H9 (cell line): ENCODE measurements around the gene BACH2. TPM values are rescaled to one million over a fixed set of nuclear protein-coding genes. Genes with fewer than 3 reads are reported as not detected.

Experiments
- DNase-seq: peaks from one replicate; pipeline ENCODE4 v3.0.0-alpha.2; 2017
- H2AFZ ChIP-seq: one replicate; pipeline ENCODE4 v1.6.1; 2013; ENCODE audit warnings: mild to moderate bottlenecking, low read length, control low read depth, moderate library complexity
- H2AK5ac ChIP-seq: 2 replicates; pipeline ENCODE4 v1.6.1; 2013; ENCODE audit warnings: low read length, control low read depth, mixed read lengths; ENCODE audit not compliant: insufficient read length
- H2BK120ac ChIP-seq: one replicate; pipeline ENCODE4 v1.6.1; 2013; ENCODE audit warnings: low read depth, mild to moderate bottlenecking, low read length, control low read depth, inconsistent platforms; ENCODE audit not compliant: poor library complexity, severe bottlenecking
- H2BK12ac ChIP-seq: 2 replicates; pipeline ENCODE4 v1.6.1; 2013; ENCODE audit warnings: low read length, control low read depth, mixed read lengths, low read depth; ENCODE audit not compliant: insufficient read length
- H2BK15ac ChIP-seq: 2 replicates; pipeline ENCODE4 v1.6.1; 2013; ENCODE audit warnings: low read depth, low read length, control low read depth
- H2BK20ac ChIP-seq: one replicate; pipeline ENCODE4 v1.6.1; 2013; ENCODE audit warnings: low read depth, mild to moderate bottlenecking, low read length, control low read depth, inconsistent platforms; ENCODE audit not compliant: poor library complexity, severe bottlenecking
- H2BK5ac ChIP-seq: 2 replicates; pipeline ENCODE4 v1.6.1; 2013; ENCODE audit warnings: low read length, control low read depth, mixed read lengths; ENCODE audit not compliant: insufficient read length
- H3K14ac ChIP-seq: 2 replicates; pipeline ENCODE4 v1.6.1; 2013; ENCODE audit warnings: low read length, control low read depth; ENCODE audit not compliant: insufficient read depth
- H3K18ac ChIP-seq: 2 replicates; pipeline ENCODE4 v1.6.1; 2013; ENCODE audit warnings: low read depth, mild to moderate bottlenecking, mixed read lengths, low read length, control low read depth; ENCODE audit not compliant: insufficient read length
- H3K23ac ChIP-seq: 2 replicates; pipeline ENCODE4 v1.6.1; 2013; ENCODE audit warnings: low read length, control low read depth, mixed read lengths, low read depth; ENCODE audit not compliant: insufficient read length
- H3K23me2 ChIP-seq: 2 replicates; pipeline ENCODE4 v1.6.1; 2013; ENCODE audit warnings: low read depth, mild to moderate bottlenecking, mixed read lengths, low read length, control low read depth; ENCODE audit not compliant: insufficient read length, poor library complexity, severe bottlenecking
- H3K27ac ChIP-seq: 2 replicates; pipeline ENCODE4 v1.5.1; 2013; ENCODE audit warnings: low read length, control low read depth, mixed read lengths, low read depth; ENCODE audit not compliant: insufficient read length
- H3K27me3 ChIP-seq: 2 replicates; pipeline ENCODE4 v1.6.1; 2013; ENCODE audit warnings: low read length, control low read depth, inconsistent platforms; ENCODE audit not compliant: insufficient read depth
- H3K4ac ChIP-seq: 2 replicates; pipeline ENCODE4 v1.6.1; 2013; ENCODE audit warnings: low read depth, mild to moderate bottlenecking, control low read depth, inconsistent platforms, low read length, moderate library complexity
- H3K4me1 ChIP-seq: 2 replicates; pipeline ENCODE4 v1.6.1; 2013; ENCODE audit warnings: low read length, control low read depth, inconsistent platforms; ENCODE audit not compliant: insufficient read depth
- H3K4me2 ChIP-seq: 2 replicates; pipeline ENCODE4 v1.6.1; 2013; ENCODE audit warnings: low read length, control low read depth, mixed read lengths; ENCODE audit not compliant: insufficient read length, insufficient read depth
- H3K56ac ChIP-seq: 2 replicates; pipeline ENCODE4 v1.6.1; 2013; ENCODE audit warnings: low read depth, mild to moderate bottlenecking, mixed read lengths, low read length, control low read depth; ENCODE audit not compliant: insufficient read length
- H3K79me1 ChIP-seq: 2 replicates; pipeline ENCODE4 v1.6.1; 2013; ENCODE audit warnings: low read depth, mild to moderate bottlenecking, moderate library complexity, low read length, control low read depth, inconsistent platforms; ENCODE audit not compliant: insufficient read depth, poor library complexity, severe bottlenecking
- H3K79me2 ChIP-seq: 2 replicates; pipeline ENCODE4 v1.6.1; 2013; ENCODE audit warnings: low read length, control low read depth, inconsistent platforms; ENCODE audit not compliant: insufficient read depth
- H3K9ac ChIP-seq: 2 replicates; pipeline ENCODE4 v1.6.1; 2013; ENCODE audit warnings: low read length, control low read depth, mixed read lengths; ENCODE audit not compliant: insufficient read length; ENCODE audit errors: extremely low read depth
- H3K9me3 ChIP-seq: one replicate; pipeline ENCODE4 v1.6.1; 2013; ENCODE audit warnings: low read depth, low read length, inconsistent platforms; ENCODE audit not compliant: control insufficient read depth
- H3T11ph ChIP-seq: one replicate; pipeline ENCODE4 v1.6.1; 2013; ENCODE audit warnings: mild to moderate bottlenecking, low read length, control low read depth, inconsistent platforms
- H4K20me1 ChIP-seq: one replicate; pipeline ENCODE4 v1.6.1; 2013; ENCODE audit not compliant: control insufficient read depth, insufficient read length, insufficient read depth
- H4K5ac ChIP-seq: 2 replicates; pipeline ENCODE4 v1.6.1; 2013; ENCODE audit warnings: low read depth, mild to moderate bottlenecking, mixed read lengths, low read length, control low read depth; ENCODE audit not compliant: insufficient read length
- H4K8ac ChIP-seq: replicated peaks from 2 replicates; pipeline ENCODE4 v1.6.1; 2013; ENCODE audit warnings: low read length, control low read depth, mixed read lengths, low read depth; ENCODE audit not compliant: insufficient read length
- H4K91ac ChIP-seq: 2 replicates; pipeline ENCODE4 v1.6.1; 2013; ENCODE audit warnings: low read depth, mild to moderate bottlenecking, moderate library complexity, mixed read lengths, low read length, control low read depth; ENCODE audit not compliant: insufficient read length
- H3K27ac Mint-ChIP-seq, 3 experiments: 2 replicates in 2 of 3; 3 replicates in 1 of 3; pipeline ENCODE4 v1.8.0; 2020 to 2021; ENCODE audit warnings: mixed read lengths in 3 of 3, mild to moderate bottlenecking in 1 of 3, moderate library complexity in 1 of 3
- H3K27me3 Mint-ChIP-seq: 2 replicates; pipeline ENCODE4 v1.8.0; 2021; ENCODE audit warnings: low read depth, mild to moderate bottlenecking, moderate library complexity, mixed read lengths
- H3K36me3 Mint-ChIP-seq, 3 experiments: 2 replicates in 2 of 3; 3 replicates in 1 of 3; pipeline ENCODE4 v1.8.0; 2020 to 2021; ENCODE audit warnings: low read depth in 3 of 3, mixed read lengths in 3 of 3; ENCODE audit not compliant: insufficient read depth in 1 of 3
- H3K4me1 Mint-ChIP-seq, 2 experiments: 2 replicates each; pipeline ENCODE4 v1.8.0; 2020; ENCODE audit warnings: mixed read lengths in 2 of 2
- H3K4me3 Mint-ChIP-seq, 2 experiments: 2 replicates in 1 of 2; 3 replicates in 1 of 2; pipeline ENCODE4 v1.8.0; 2020 to 2021; ENCODE audit warnings: mild to moderate bottlenecking in 2 of 2, mixed read lengths in 2 of 2, moderate library complexity in 1 of 2
- H3K9me3 Mint-ChIP-seq, 2 experiments: 2 replicates in 1 of 2; 3 replicates in 1 of 2; pipeline ENCODE4 v1.8.0; 2020; ENCODE audit warnings: mild to moderate bottlenecking in 2 of 2, mixed read lengths in 2 of 2, moderate library complexity in 1 of 2
- WGBS: extraction: QIAGEN DNeasy Blood & Tissue Kit; methylation state at CpG from one replicate; pipeline ENCODE4 v1.1.7; 2013; ENCODE audit warnings: missing lambda C conversion rate, low lambda C conversion rate, mixed read lengths; ENCODE audit not compliant: insufficient read length; ENCODE audit errors: extremely low coverage; 5-methylcytosine and 5-hydroxymethylcytosine counted together
- total RNA-seq: library from RNA; stranded (reverse); gene quantifications from 2 replicates; pipeline ENCODE4 v1.2.1, GENCODE V29; 2021
- TF ChIP-seq, protein P1 (sequence below): fragments of 200-600 bp; sonication (generic); conservative IDR thresholded peaks from 3 replicates; pipeline ENCODE4 v1.8.0; 2021; ENCODE audit warnings: antibody characterized with exemption, mild to moderate bottlenecking

Gene BACH2
- total RNA-seq, 1 experiment from 2014 or later, result 2.0 TPM

DNA sequence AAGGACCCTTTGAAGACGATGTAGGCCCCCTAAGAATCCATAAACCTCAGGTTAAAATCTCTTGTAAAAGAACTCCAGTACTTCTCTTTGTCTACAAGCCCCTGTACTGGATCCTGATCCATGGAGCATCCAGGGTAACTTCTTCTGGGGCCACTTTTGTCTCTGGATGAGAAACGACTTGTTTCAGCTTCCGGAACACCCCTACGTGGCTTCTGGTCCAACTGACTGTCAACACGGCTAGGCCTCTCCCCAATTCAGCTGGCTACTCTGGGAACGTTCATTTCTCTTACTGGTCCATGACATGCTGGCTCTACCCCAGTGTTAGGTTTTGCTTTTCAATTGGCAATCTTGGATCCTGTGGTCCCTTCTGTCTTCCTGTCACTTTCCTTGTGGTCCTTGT lies 198.0 kb downstream of the BACH2 start:
- Mint-ChIP-seq H3K27me3 (no peaks in the 10 kb centered on the region), H3K4me3 (no peak overlapping the region), H3K27ac (no peak overlapping the region), H3K4me1 (no peaks in the 10 kb centered on the region), H3K36me3 (no peaks in the 10 kb centered on the region), H3K9me3 (peaks cover 0 to 3% of the 10 kb centered on the region in 2 experiments; a peak in 2 of 5 replicates)
- Histone ChIP-seq H3K23me2 (no peaks in the 10 kb centered on the region), H2AFZ (no peak overlapping the region), H4K20me1 (no peaks in the 10 kb centered on the region), H3K4me1 (no peaks in the 10 kb centered on the region), H3T11ph (no peak overlapping the region), H3K14ac (no peak overlapping the region), H2BK15ac (no peak overlapping the region), H2AK5ac (no peak overlapping the region), H4K8ac (no peak overlapping the region), H2BK5ac (no peak overlapping the region), H3K56ac (no peak overlapping the region), H3K9me3 (no peaks in the 10 kb centered on the region), H3K27me3 (no peaks in the 10 kb centered on the region), H3K79me1 (no peaks in the 10 kb centered on the region), H3K4ac (no peak overlapping the region), H2BK12ac (no peak overlapping the region), H3K79me2 (no peaks in the 10 kb centered on the region), H4K5ac (no peak overlapping the region), H3K4me2 (no peak overlapping the region), H2BK20ac (no peak overlapping the region), H2BK120ac (no peak overlapping the region), H4K91ac (no peak overlapping the region), H3K9ac (no peak overlapping the region), H3K27ac (no peak overlapping the region), H3K23ac (no peak overlapping the region), H3K18ac (no peak overlapping the region)
- WGBS, result no CpG with 5 or more reads among the region's 6 CpGs
- TF ChIP-seq, protein P1, sequence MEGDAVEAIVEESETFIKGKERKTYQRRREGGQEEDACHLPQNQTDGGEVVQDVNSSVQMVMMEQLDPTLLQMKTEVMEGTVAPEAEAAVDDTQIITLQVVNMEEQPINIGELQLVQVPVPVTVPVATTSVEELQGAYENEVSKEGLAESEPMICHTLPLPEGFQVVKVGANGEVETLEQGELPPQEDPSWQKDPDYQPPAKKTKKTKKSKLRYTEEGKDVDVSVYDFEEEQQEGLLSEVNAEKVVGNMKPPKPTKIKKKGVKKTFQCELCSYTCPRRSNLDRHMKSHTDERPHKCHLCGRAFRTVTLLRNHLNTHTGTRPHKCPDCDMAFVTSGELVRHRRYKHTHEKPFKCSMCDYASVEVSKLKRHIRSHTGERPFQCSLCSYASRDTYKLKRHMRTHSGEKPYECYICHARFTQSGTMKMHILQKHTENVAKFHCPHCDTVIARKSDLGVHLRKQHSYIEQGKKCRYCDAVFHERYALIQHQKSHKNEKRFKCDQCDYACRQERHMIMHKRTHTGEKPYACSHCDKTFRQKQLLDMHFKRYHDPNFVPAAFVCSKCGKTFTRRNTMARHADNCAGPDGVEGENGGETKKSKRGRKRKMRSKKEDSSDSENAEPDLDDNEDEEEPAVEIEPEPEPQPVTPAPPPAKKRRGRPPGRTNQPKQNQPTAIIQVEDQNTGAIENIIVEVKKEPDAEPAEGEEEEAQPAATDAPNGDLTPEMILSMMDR, result no peak
- no peak for DNase-seq
